GM10248 (cell line): Measurements from ENCODE around the gene TOX2.

Experiments
- CTCF ChIA-PET: fragments of 300-600 bp; sonication (Branson Sonifier 250); formaldehyde crosslinking; extraction: SDS; loops from one replicate; lab custom pipeline; 2021; ENCODE audit warnings: antibody characterized with exemption; lab: Yijun Ruan, JAX
- POLR2A ChIA-PET: fragments of 350-650 bp; sonication (Branson Sonifier 250); formaldehyde crosslinking; extraction: SDS; loops from one replicate; lab custom pipeline; 2020; ENCODE audit warnings: antibody characterized with exemption; lab: Yijun Ruan, JAX
- DNase-seq: peaks from one replicate; pipeline ENCODE4 v3.0.0; 2012; ENCODE audit errors: extremely low spot score
- CTCF ChIP-seq: IDR thresholded peaks from 2 replicates; pipeline ENCODE4 v1.5.1; 2012; ENCODE audit warnings: mild to moderate bottlenecking, low read depth; ENCODE audit errors: extremely low read depth, missing control alignments, control extremely low read depth

Gene TOX2

GRCh38 chr20:44064501-44065400 lies 150.1 kb downstream of the TOX2 start:
- CTCF ChIA-PET = no interaction called here
- no peak for TF ChIP-seq CTCF

DNA sequence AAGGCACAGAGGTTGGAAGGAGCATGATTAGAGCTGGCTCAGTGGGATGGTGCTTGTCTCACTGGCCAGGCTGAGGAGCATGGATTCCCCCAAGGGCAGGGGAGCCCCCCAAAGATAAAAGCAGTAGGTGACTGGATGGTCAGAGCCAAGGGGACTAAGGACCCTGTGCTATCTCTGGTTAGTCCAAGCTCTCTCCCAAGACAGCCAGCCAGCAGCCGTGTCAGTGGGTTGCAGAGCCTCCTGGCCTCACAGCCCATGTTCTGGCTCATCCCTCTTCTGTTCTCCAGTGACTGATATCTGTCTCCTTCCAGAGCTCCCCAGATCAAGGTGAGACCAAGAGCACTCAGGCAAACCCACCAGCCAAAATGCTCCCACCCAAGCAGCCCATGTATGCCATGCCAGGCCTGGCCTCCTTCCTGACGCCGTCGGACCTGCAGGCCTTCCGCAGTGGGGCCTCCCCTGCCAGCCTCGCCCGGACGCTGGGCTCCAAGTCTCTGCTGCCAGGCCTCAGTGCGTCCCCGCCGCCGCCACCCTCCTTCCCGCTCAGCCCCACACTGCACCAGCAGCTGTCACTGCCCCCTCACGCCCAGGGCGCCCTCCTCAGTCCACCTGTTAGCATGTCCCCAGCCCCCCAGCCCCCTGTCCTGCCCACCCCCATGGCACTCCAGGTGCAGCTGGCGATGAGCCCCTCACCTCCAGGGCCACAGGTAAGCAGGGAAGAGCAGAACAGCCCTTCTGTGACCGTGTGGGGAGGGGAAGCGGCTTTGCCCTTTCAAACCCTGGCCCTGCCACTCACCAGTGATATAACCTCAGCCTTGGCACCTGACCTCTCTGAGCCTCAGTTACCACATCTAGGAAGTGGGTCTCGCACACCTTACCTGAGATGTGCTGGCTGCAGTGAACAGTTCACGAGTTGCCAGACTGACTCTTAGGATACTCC lies 151.0 kb downstream of the TOX2 start:
- no peak for TF ChIP-seq CTCF
- no peak for DNase-seq
- CTCF ChIA-PET = interaction anchor here (2.0 kb wide), 1 partner anchor 15 kb away, joined by 7 read pairs; no protein-coding TSS in a partner anchor
- POLR2A ChIA-PET = no interaction called here

More at GRCh38 chr20:44064501-44065400, 150.1 kb downstream of the TOX2 start:
- no peak for DNase-seq
- POLR2A ChIA-PET = no interaction called here

DNA sequence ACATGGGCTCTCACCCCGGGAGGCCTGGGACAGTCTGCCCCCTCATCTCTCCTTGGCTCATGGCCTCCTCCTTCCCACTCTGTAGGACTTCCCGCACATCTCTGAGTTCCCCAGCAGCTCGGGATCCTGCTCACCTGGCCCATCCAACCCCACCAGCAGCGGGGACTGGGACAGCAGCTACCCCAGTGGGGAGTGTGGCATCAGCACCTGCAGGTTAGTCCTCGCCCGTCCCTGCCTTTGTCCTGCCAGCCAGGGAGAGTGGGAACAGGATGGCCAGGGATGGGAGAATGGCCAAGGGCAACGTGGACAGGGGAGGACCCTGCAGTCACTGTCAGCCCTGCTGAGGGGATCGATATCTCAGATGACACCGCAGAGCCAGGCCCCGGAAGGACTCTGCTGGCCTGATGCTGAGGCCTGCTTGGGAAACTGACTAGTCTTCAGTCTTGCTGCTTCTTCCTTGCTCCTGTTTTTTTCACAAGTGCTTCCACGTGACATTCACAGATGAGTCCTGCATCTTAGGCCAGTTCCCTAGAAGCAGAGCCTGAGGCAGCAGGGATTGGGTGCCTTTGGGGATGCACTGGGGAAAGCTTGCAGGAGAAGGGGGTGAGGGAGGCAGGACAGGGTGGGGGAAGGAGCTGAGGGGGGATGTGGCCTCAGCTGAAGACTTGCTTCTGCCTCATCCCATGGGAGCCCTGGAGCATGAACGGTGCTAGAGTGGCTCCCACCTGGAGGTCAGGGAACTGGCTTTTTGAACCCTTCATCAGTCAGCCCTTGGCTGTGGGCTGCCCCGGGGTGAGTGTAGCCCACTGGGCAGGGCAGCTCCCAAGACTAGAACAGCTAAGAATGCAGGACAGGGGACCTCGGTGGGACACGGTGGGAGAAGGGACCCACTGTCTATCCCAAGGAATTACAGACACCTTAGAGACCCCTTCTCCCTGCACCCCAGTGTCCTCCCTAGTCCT lies 152.3 kb downstream of the TOX2 start:
- ChIA-PET POLR2A (no interaction called here), CTCF (interaction anchor here (2.0 kb wide), 1 partner anchor 14 kb away, joined by 7 read pairs; no protein-coding TSS in a partner anchor)
- peak; percentile 14 for DNase-seq
- TF ChIP-seq CTCF = no peak

- CTCF ChIA-PET = interaction anchor here (1.6 to 2.0 kb wide), 2 partner anchors 13 to 17 kb away, joined by 3 to 7 read pairs; no protein-coding TSS in a partner anchor
- POLR2A ChIA-PET = no interaction called here
- peak; percentile 8 for DNase-seq
- TF ChIP-seq CTCF = no peak
Observed at GRCh38 chr20:44067650-44068081, 153.0 kb downstream of the TOX2 start.

GRCh38 chr20:44068316-44069201 lies 153.9 kb downstream of the TOX2 start:
- CTCF ChIA-PET = interaction anchor here (0.8 to 3.4 kb wide), 6 partner anchors 10 to 319 kb away, joined by 3 to 18 read pairs (median 5); no protein-coding TSS in a partner anchor

More at GRCh38 chr20:44068316-44069201, 153.9 kb downstream of the TOX2 start:
- peak; percentile 25 for DNase-seq
- TF ChIP-seq CTCF = no peak
- POLR2A ChIA-PET = interaction anchor here (0.7 to 1.3 kb wide), 2 partner anchors 318 to 603 kb away, joined by 3 to 6 read pairs; no protein-coding TSS in a partner anchor
